ENCODE measurements around the gene CTPS2.
"Not testable (repeated sequence)": the region's sequence is repeated elsewhere in the genome, so short reads cannot be mapped to it uniquely, and the experiment has no call there.

CTPS2 gene

DNA sequence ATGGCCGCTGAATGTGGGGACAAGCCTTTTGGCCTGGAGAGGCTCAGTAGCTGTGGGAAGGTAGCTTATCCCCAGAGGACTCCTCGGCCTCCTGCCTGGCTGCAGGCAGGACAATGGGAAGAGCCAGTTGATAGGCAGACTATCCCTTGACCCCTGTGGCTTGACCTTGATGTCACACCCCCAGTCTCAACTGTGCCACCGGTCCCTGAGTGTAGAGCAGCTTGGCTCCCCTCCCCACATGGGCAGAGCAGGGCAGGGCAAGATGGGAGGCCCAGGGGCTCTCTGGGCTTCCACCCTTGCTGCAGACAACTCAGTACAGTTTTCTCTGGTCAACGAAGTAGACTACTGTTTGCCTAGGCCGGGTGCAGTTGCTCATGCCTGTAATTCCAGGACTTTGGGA lies 32.6 kb upstream of the CTPS2 start:
- TF ChIP-seq ZFX (IDR thresholded peaks at IDR 0.05) (no peak), CTCF (conservative IDR thresholded peaks at IDR 0.05) (no peak)
- H3K27ac ChIP-seq = no peak overlapping the region

- no peak for TF ChIP-seq ZFX (IDR thresholded peaks at IDR 0.05)
- TF ChIP-seq CTCF (conservative IDR thresholded peaks at IDR 0.05) = no peak
- H3K27ac ChIP-seq = no peak overlapping the region
Measured at GRCh38 chrX:16743604-16744325, 31.3 kb upstream of the CTPS2 start.

DNA sequence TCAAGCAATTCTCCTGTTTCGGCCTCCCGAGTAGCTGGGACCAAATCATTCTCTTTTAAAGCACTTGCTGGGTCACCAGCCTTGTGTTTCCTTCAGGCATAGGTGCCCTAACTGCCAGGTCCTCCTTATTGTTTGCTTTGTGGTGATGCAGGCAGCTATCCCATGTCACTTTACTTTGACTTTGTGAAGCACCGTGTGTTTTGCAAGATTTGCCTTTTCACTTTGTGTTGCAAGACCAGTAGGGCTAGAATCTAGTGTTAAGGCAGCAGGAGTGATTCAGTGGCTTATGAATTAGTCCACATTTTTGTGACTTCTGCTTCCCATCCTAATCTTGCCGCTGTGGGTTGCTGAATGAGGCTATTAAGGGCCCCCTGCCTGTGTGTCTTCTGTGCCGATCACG lies 27.1 kb upstream of the CTPS2 start:
- H3K27ac ChIP-seq = no peak overlapping the region
- TF ChIP-seq CTCF (conservative IDR thresholded peaks at IDR 0.05) = no peak
- TF ChIP-seq ZFX (IDR thresholded peaks at IDR 0.05) = no peak

- H3K27ac ChIP-seq = no peak overlapping the region
- TF ChIP-seq ZFX (IDR thresholded peaks at IDR 0.05) = no peak
- TF ChIP-seq CTCF (conservative IDR thresholded peaks at IDR 0.05) = no peak
Measured at GRCh38 chrX:16737024-16737423, 24.6 kb upstream of the CTPS2 start.

GRCh38 chrX:16733013-16733412 lies 20.5 kb upstream of the CTPS2 start:
- no peak for TF ChIP-seq CTCF (conservative IDR thresholded peaks at IDR 0.05)
- no peak for TF ChIP-seq ZFX (IDR thresholded peaks at IDR 0.05)
- no peak overlapping the region for H3K27ac ChIP-seq

DNA sequence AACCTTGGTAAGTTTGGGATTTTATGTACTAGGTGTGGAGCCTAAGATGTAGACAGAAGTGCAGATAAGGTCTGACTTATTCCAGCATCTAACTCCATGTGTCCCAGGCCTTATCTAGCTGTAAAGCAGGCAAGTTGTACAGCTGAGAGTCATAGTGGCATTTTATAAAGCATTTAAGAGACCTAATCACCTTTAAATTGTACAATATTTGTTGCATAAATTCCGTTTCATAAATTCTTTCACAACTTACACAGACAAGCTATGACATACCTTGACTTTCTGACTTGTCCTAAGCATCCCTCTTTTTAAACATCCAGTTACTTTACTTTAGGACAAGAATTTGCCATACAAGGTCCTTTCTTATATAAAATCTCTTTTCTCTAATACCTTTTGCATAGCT lies 18.0 kb upstream of the CTPS2 start:
- TF ChIP-seq ZFX (IDR thresholded peaks at IDR 0.05) (no peak), CTCF (conservative IDR thresholded peaks at IDR 0.05) (no peak)
- no peak overlapping the region for H3K27ac ChIP-seq

- TF ChIP-seq CTCF (conservative IDR thresholded peaks at IDR 0.05) (no peak), ZFX (IDR thresholded peaks at IDR 0.05) (no peak)
- peak overlapping the region; percentile 59 for H3K27ac ChIP-seq
Measured at GRCh38 chrX:16727637-16728036, 15.2 kb upstream of the CTPS2 start.

- not testable (repeated sequence) for H3K27ac ChIP-seq
Measured at GRCh38 chrX:16726347-16726988, 14.0 kb upstream of the CTPS2 start.

All from C4-2B (cell line).